ENCODE measurements around the gene XAB2.

DNA sequence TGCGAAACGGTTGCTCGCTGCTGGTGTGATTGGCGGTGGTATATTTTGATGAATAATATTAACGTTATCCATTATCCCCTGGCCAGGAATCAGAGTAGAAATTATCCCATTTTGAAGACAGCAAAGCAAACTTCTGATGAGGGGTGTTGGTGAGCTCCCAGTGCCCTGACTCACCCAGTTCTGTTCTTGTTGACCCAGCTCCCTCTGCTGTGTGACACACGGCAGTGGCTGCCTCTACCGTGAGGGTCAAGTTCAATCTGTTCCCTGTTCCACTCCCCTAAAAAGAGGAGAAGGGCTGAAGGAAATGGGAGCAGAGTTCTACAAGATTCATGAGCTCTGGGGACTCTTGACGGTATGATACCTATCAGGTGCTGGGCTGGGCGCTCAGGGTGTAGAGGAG lies 31.7 kb downstream of the XAB2 start:
- TF ChIP-seq, protein P1, sequence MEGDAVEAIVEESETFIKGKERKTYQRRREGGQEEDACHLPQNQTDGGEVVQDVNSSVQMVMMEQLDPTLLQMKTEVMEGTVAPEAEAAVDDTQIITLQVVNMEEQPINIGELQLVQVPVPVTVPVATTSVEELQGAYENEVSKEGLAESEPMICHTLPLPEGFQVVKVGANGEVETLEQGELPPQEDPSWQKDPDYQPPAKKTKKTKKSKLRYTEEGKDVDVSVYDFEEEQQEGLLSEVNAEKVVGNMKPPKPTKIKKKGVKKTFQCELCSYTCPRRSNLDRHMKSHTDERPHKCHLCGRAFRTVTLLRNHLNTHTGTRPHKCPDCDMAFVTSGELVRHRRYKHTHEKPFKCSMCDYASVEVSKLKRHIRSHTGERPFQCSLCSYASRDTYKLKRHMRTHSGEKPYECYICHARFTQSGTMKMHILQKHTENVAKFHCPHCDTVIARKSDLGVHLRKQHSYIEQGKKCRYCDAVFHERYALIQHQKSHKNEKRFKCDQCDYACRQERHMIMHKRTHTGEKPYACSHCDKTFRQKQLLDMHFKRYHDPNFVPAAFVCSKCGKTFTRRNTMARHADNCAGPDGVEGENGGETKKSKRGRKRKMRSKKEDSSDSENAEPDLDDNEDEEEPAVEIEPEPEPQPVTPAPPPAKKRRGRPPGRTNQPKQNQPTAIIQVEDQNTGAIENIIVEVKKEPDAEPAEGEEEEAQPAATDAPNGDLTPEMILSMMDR (IDR thresholded peaks at IDR 0.05; ENCODE audit: low read length), result no peak
- TF ChIP-seq EZH2phosphoT487 (IDR thresholded peaks at IDR 0.05; ENCODE audit: low read length), result no peak
- TF ChIP-seq EZH2 (optimal IDR thresholded peaks at IDR 0.05; ENCODE audit: low read depth, low read length), result no peak
